K562 (cell line): ENCODE data around the gene SIGLEC1. TPM values are rescaled to one million over a fixed set of nuclear protein-coding genes. Genes with fewer than 3 reads are reported as not detected.

Experiments
- MYBL2 ChIP-seq, 2 experiments: fragments of 450-650 bp in 1 of 2; sonication (generic) in 1 of 2; formaldehyde crosslinking in 1 of 2; IDR thresholded peaks; 2 replicates each; pipeline versions ENCODE4 v1.6.1 to v1.8.1; 2017 to 2022; ENCODE audit warnings: borderline replicate concordance in 1 of 2, inconsistent platforms in 1 of 2, low read depth in 1 of 2, mild to moderate bottlenecking in 1 of 2, missing genetic modification reagents in 1 of 2, moderate library complexity in 1 of 2
- NR2C2 ChIP-seq, 2 experiments: fragments of 200-800 bp in 1 of 2; sonication (Bioruptor generic) in 1 of 2; sonication (generic) in 1 of 2; formaldehyde crosslinking in 1 of 2; IDR thresholded peaks; 2 replicates each; pipeline versions ENCODE4 v1.6.1 to v1.8.0; 2016 to 2022; ENCODE audit warnings: mild to moderate bottlenecking in 1 of 2, missing compliant biosample characterization in 1 of 2, missing genetic modification characterization in 1 of 2, missing genetic modification reagents in 1 of 2
- NRF1 ChIP-seq, 2 experiments: fragments of 450-650 bp; IDR thresholded peaks in 1 of 2; conservative IDR thresholded peaks in 1 of 2; 2 replicates each; pipeline ENCODE4 v1.6.1; 2014; ENCODE audit warnings: mild to moderate bottlenecking in 2 of 2
- RB1 ChIP-seq: fragments of 450-650 bp; IDR thresholded peaks from 2 replicates; pipeline ENCODE4 v1.6.1; 2017; ENCODE audit warnings: low read depth, mild to moderate bottlenecking
- SMARCA4 ChIP-seq: fragments of 450-650 bp; IDR thresholded peaks from 2 replicates; pipeline ENCODE4 v1.6.1; 2016
- TCFL5 ChIP-seq: fragments of 250-450 bp; sonication (Bioruptor Pico); conservative IDR thresholded peaks from 2 replicates; pipeline ENCODE4 v1.6.1; 2021; ENCODE audit warnings: mild to moderate bottlenecking, moderate library complexity, matching md5 sums
- ZNF165 ChIP-seq: fragments of 250-450 bp; sonication (Bioruptor Pico); IDR thresholded peaks from 2 replicates; pipeline ENCODE4 v1.4.0; 2020; ENCODE audit warnings: borderline replicate concordance
- ZNF3 ChIP-seq: fragments of 250-450 bp; sonication (Bioruptor Pico); IDR thresholded peaks from 2 replicates; pipeline ENCODE4 v1.5.0; 2021; ENCODE audit warnings: mild to moderate bottlenecking, moderate library complexity
- polyA plus RNA-seq, 8 experiments: library from polyadenylated mRNA; depleted of rRNA in 4 of 8; stranded (reverse) in 5 of 8; unstranded in 3 of 8; fragments of >200 nt; fragmentation: Nextera tagmentation in 2 of 8; fragmentation: Illumina TruSeq in 1 of 8; extraction: Ambion mirVana in 2 of 8; extraction: Trizol in 1 of 8; gene quantifications; 2 replicates each; pipeline versions ENCODE4 v1.2.1 to v1.2.3, GENCODE V29; 2011 to 2014; ENCODE audit warnings: inconsistent platforms in 1 of 8, missing spikeins in 1 of 8
- total RNA-seq, 7 experiments: library from RNA; depleted of rRNA in 6 of 7; stranded (reverse); fragments of >200 nt in 6 of 7; fragmentation: Illumina TruSeq in 2 of 7; extraction: Trizol in 2 of 7; gene quantifications; 2 replicates each; pipeline versions ENCODE4 v1.2.1 to v1.2.3, GENCODE V29; 2011 to 2021; ENCODE audit warnings: low replicate concordance in 1 of 7
- TF ChIP-seq, protein P1 (sequence below), 2 experiments: fragments of 450-650 bp in 1 of 2; IDR thresholded peaks; 2 replicates each; pipeline ENCODE4 v1.6.1; 2011 to 2017; ENCODE audit warnings: low read depth in 2 of 2, antibody characterized with exemption in 1 of 2, borderline replicate concordance in 1 of 2, low read length in 1 of 2, mild to moderate bottlenecking in 1 of 2, mixed read lengths in 1 of 2; ENCODE audit not compliant: control insufficient read depth in 1 of 2
- TF ChIP-seq, protein P2 (sequence below), 3 experiments: IDR thresholded peaks in 2 of 3; conservative IDR thresholded peaks in 1 of 3; 2 replicates each; pipeline ENCODE4 v1.5.1; 2011 to 2012; ENCODE audit warnings: low read length in 3 of 3, mild to moderate bottlenecking in 3 of 3, control low read depth in 2 of 3, improper control_type of control experiment in 1 of 3, inconsistent platforms in 1 of 3, low read depth in 1 of 3, mixed read lengths in 1 of 3, moderate library complexity in 1 of 3; ENCODE audit not compliant: insufficient read depth in 2 of 3
- TF ChIP-seq, protein P3 (sequence below), 2 experiments: fragments of 450-650 bp; IDR thresholded peaks; 2 replicates each; pipeline ENCODE4 v1.6.1; 2016; ENCODE audit warnings: mild to moderate bottlenecking in 2 of 2, borderline replicate concordance in 1 of 2, low read depth in 1 of 2, moderate library complexity in 1 of 2

SIGLEC1 gene
- total and polyA plus RNA-seq, 9 of the 15 experiments (the other 6 are each of a cell fraction or from before 2014, with no cell fraction given) = 0.05 to 0.07 TPM; not detected in 7

DNA sequence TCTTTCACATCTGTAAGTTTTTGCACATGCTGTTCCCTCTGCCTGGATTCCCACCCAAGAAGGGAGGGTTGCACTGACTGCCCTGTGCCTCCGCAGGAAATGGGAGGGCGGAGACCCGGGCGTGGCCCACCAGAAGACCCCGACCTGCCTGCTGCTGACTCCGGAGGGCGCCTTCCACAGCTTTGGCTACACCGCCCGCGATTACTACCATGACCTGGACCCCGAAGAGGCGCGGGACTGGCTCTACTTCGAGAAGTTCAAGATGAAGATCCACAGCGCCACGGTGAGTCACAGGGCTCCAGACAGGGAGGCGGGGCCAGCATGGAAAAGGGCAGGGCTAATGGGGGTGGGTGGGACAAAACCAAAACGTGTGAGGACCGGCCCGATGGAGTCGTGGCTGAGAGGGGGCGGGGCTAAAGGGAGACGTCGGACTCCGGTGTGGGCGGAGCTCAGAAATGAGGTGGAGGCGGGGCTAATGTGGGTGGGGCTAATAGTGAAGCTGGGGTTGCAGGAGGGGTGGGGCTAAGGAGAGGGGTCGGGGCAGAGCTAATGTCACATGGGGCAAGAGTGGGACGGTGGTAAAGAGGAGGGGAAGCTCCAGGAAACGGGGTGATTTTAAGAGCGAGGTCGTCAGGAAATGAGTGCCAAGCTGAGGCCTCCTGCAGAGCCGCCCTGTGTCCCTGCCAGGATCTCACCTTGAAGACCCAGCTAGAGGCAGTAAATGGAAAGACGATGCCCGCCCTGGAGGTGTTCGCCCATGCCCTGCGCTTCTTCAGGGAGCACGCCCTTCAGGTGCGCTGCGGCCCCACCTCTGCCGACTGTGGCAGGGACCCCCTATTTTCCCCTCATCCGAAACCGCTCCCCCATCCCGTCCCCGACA is 32.6 kb upstream of the SIGLEC1 start (continued):
- TF ChIP-seq SMARCA4 (peak; percentile 66; the same call in 1 of the 2 replicates), MYBL2 (IDR thresholded peaks at IDR 0.05; ENCODE audit: low read depth) (no peak), MYBL2 (CRISPR knock-in tag; IDR thresholded peaks at IDR 0.05; ENCODE audit: borderline replicate concordance) (no peak), RB1 (no peak), NRF1 (conservative IDR thresholded peaks at IDR 0.05 in 1 of 2, IDR thresholded peaks at IDR 0.05 in 1 of 2) (peak in 1 of 2 experiments; percentile 34; a peak in 2 of 4 replicates), ZNF165 (CRISPR knock-in tag) (no peak), ZNF3 (no peak), TCFL5 (CRISPR knock-in tag) (no peak), NR2C2 (CRISPR knock-in tag; IDR thresholded peaks at IDR 0.05) (no peak), NR2C2 (tag; IDR thresholded peaks at IDR 0.05) (no peak)
- TF ChIP-seq, protein P1, sequence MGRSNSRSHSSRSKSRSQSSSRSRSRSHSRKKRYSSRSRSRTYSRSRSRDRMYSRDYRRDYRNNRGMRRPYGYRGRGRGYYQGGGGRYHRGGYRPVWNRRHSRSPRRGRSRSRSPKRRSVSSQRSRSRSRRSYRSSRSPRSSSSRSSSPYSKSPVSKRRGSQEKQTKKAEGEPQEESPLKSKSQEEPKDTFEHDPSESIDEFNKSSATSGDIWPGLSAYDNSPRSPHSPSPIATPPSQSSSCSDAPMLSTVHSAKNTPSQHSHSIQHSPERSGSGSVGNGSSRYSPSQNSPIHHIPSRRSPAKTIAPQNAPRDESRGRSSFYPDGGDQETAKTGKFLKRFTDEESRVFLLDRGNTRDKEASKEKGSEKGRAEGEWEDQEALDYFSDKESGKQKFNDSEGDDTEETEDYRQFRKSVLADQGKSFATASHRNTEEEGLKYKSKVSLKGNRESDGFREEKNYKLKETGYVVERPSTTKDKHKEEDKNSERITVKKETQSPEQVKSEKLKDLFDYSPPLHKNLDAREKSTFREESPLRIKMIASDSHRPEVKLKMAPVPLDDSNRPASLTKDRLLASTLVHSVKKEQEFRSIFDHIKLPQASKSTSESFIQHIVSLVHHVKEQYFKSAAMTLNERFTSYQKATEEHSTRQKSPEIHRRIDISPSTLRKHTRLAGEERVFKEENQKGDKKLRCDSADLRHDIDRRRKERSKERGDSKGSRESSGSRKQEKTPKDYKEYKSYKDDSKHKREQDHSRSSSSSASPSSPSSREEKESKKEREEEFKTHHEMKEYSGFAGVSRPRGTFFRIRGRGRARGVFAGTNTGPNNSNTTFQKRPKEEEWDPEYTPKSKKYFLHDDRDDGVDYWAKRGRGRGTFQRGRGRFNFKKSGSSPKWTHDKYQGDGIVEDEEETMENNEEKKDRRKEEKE (IDR thresholded peaks at IDR 0.05; ENCODE audit: borderline replicate concordance in 1 of 2, control insufficient read depth in 1 of 2, low read depth in 2 of 2, low read length in 1 of 2) = no peak
- TF ChIP-seq, protein P2, sequence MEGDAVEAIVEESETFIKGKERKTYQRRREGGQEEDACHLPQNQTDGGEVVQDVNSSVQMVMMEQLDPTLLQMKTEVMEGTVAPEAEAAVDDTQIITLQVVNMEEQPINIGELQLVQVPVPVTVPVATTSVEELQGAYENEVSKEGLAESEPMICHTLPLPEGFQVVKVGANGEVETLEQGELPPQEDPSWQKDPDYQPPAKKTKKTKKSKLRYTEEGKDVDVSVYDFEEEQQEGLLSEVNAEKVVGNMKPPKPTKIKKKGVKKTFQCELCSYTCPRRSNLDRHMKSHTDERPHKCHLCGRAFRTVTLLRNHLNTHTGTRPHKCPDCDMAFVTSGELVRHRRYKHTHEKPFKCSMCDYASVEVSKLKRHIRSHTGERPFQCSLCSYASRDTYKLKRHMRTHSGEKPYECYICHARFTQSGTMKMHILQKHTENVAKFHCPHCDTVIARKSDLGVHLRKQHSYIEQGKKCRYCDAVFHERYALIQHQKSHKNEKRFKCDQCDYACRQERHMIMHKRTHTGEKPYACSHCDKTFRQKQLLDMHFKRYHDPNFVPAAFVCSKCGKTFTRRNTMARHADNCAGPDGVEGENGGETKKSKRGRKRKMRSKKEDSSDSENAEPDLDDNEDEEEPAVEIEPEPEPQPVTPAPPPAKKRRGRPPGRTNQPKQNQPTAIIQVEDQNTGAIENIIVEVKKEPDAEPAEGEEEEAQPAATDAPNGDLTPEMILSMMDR (IDR thresholded peaks at IDR 0.05 in 2 of 3, conservative IDR thresholded peaks at IDR 0.05 in 1 of 3; ENCODE audit: insufficient read depth in 2 of 3, low read depth in 1 of 3, low read length in 3 of 3) = peak in 2 of 3 experiments; percentile 7 to 28; a peak in 2 of 6 replicates
- TF ChIP-seq, protein P3, sequence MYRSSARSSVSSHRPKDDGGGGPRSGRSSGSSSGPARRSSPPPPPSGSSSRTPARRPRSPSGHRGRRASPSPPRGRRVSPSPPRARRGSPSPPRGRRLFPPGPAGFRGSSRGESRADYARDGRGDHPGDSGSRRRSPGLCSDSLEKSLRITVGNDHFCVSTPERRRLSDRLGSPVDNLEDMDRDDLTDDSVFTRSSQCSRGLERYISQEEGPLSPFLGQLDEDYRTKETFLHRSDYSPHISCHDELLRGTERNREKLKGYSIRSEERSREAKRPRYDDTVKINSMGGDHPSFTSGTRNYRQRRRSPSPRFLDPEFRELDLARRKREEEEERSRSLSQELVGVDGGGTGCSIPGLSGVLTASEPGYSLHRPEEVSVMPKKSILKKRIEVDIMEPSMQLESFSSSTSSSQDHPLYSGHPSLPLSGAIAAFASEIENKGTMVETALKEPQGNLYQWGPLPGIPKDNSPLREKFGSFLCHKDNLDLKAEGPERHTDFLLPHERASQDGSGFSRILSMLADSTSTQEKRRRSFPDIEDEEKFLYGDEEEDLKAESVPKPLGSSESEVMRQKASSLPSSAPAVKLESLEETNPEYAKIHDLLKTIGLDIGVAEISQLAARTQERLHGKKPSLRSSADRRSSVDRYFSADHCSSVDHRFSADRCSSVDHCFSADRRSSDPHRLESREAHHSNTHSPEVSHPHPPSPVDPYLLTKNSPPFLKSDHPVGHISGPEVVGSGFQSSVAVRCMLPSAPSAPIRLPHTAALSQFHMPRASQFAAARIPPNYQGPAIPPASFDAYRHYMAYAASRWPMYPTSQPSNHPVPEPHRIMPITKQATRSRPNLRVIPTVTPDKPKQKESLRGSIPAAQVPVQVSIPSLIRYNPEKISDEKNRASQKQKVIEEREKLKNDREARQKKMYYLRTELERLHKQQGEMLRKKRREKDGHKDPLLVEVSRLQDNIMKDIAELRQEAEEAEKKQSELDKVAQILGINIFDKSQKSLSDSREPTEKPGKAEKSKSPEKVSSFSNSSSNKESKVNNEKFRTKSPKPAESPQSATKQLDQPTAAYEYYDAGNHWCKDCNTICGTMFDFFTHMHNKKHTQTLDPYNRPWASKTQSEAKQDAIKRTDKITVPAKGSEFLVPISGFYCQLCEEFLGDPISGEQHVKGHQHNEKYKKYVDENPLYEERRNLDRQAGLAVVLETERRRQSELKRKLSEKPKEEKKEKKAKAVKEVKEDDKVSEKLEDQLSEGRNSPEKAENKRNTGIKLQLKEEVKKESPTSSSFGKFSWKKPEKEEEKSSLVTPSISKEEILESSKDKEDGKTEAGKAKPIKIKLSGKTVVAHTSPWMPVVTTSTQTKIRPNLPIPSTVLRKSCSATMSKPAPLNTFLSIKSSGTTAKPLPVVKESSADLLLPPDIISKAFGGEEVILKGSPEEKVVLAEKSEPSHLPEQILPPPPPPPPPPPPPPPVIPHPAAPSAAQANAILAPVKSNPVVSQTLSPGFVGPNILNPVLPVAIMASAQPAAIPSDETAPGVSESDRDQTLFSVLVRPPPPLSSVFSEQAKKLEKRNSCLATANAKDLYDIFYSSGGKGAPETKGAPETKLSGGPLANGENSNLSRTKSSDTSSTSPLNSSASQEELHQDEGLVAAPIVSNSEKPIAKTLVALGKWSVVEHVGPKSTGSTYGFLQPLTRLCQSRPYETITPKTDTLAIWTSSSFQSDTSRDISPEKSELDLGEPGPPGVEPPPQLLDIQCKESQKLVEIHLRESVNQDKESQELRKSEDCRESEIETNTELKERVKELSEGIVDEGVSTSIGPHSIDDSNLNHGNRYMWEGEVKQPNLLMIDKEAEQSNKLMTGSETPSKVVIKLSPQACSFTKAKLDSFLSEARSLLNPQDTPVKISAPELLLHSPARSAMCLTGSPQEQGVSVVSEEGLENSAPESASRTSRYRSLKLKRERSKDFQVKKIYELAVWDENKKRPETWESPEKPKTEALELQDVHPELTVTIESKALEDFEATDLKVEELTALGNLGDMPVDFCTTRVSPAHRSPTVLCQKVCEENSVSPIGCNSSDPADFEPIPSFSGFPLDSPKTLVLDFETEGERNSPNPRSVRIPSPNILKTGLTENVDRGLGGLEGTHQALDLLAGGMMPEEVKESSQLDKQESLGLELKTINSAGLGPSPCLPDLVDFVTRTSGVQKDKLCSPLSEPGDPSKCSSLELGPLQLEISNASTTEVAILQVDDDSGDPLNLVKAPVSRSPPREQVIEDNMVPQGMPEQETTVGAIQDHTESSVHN (IDR thresholded peaks at IDR 0.05; ENCODE audit: borderline replicate concordance in 1 of 2, low read depth in 1 of 2) = no peak
